K562 (cell line): ENCODE measurements around the gene SCO1. TPM values are rescaled to one million over a fixed set of nuclear protein-coding genes. Genes with fewer than 3 reads are reported as not detected.

Experiments used
- FOXP4 ChIP-seq: sonication (generic); formaldehyde crosslinking; IDR thresholded peaks from 2 replicates; pipeline ENCODE4 v1.8.0; 2022; ENCODE audit warnings: mild to moderate bottlenecking, missing genetic modification reagents, borderline replicate concordance
- RBFOX2 ChIP-seq: fragments of 200-400 bp; formaldehyde crosslinking; IDR thresholded peaks from 2 replicates; pipeline ENCODE4 v1.6.1; 2017; ENCODE audit warnings: low read depth, mild to moderate bottlenecking, low read length, moderate library complexity
- SP2 ChIP-seq: IDR thresholded peaks from 2 replicates; pipeline ENCODE4 v1.6.1; 2011; ENCODE audit warnings: mild to moderate bottlenecking, low read depth, low read length, moderate library complexity; ENCODE audit not compliant: poor library complexity, severe bottlenecking; ENCODE audit errors: extremely low read depth
- ZBTB17 ChIP-seq: fragments of 450-650 bp; formaldehyde crosslinking; IDR thresholded peaks from 2 replicates; pipeline ENCODE4 v1.4.0; 2020; ENCODE audit warnings: mild to moderate bottlenecking
- ZSCAN32 ChIP-seq: fragments of 450-650 bp; formaldehyde crosslinking; IDR thresholded peaks from 2 replicates; pipeline ENCODE4 v1.4.0; 2020; ENCODE audit warnings: mild to moderate bottlenecking, moderate library complexity
- polyA plus RNA-seq, 8 experiments: library from polyadenylated mRNA; depleted of rRNA in 4 of 8; stranded (reverse) in 5 of 8; unstranded in 3 of 8; fragments of >200 nt; fragmentation: Nextera tagmentation in 2 of 8; fragmentation: Illumina TruSeq in 1 of 8; extraction: Ambion mirVana in 2 of 8; extraction: Trizol in 1 of 8; gene quantifications; 2 replicates each; pipeline versions ENCODE4 v1.2.1 to v1.2.3, GENCODE V29; 2011 to 2014; ENCODE audit warnings: inconsistent platforms in 1 of 8, missing spikeins in 1 of 8
- total RNA-seq, 7 experiments: library from RNA; depleted of rRNA in 6 of 7; stranded (reverse); fragments of >200 nt in 6 of 7; fragmentation: Illumina TruSeq in 2 of 7; extraction: Trizol in 2 of 7; gene quantifications; 2 replicates each; pipeline versions ENCODE4 v1.2.1 to v1.2.3, GENCODE V29; 2011 to 2021; ENCODE audit warnings: low replicate concordance in 1 of 7
- TF ChIP-seq, protein P1 (sequence below), 2 experiments: fragments of 150-350 bp in 1 of 2; IDR thresholded peaks; 2 replicates each; pipeline ENCODE4 v1.6.1; 2012 to 2016; ENCODE audit warnings: low read depth in 2 of 2, low read length in 2 of 2, mild to moderate bottlenecking in 1 of 2, moderate library complexity in 1 of 2

The SCO1 gene
- total and polyA plus RNA-seq, 9 of the 15 experiments (the other 6 are each of a cell fraction or from before 2014, with no cell fraction given): 7.1 to 40.9 (median 22.1) TPM

DNA sequence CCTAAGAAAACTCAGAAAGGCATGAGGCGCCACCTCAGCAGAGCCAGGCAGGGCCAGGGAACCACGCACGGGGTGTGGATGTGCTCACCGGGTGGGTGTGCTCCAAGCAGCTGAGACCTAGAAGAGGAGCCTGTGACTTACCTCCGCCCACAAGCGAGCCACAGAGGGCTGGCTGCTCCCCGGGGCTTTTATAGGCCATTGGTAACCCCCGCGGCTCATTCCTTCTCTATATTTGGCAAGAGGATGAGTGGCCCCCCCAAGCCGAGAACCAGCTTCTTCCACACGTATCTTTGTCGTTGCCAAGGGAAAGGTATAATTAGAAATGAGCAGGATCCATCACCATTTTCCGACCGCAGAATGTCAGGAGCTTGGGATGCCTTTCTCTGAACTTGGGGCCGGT is 40.2 kb downstream of the SCO1 start, which contains the start of gene MYH3 (continued):
- TF ChIP-seq FOXP4 (CRISPR knock-in tag) (no peak), RBFOX2 (no peak), ZSCAN32 (CRISPR knock-in tag) (no peak), ZBTB17 (no peak), SP2 (no peak)
- TF ChIP-seq, protein P1, sequence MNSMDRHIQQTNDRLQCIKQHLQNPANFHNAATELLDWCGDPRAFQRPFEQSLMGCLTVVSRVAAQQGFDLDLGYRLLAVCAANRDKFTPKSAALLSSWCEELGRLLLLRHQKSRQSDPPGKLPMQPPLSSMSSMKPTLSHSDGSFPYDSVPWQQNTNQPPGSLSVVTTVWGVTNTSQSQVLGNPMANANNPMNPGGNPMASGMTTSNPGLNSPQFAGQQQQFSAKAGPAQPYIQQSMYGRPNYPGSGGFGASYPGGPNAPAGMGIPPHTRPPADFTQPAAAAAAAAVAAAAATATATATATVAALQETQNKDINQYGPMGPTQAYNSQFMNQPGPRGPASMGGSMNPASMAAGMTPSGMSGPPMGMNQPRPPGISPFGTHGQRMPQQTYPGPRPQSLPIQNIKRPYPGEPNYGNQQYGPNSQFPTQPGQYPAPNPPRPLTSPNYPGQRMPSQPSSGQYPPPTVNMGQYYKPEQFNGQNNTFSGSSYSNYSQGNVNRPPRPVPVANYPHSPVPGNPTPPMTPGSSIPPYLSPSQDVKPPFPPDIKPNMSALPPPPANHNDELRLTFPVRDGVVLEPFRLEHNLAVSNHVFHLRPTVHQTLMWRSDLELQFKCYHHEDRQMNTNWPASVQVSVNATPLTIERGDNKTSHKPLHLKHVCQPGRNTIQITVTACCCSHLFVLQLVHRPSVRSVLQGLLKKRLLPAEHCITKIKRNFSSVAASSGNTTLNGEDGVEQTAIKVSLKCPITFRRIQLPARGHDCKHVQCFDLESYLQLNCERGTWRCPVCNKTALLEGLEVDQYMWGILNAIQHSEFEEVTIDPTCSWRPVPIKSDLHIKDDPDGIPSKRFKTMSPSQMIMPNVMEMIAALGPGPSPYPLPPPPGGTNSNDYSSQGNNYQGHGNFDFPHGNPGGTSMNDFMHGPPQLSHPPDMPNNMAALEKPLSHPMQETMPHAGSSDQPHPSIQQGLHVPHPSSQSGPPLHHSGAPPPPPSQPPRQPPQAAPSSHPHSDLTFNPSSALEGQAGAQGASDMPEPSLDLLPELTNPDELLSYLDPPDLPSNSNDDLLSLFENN (IDR thresholded peaks at IDR 0.05; ENCODE audit: low read depth in 2 of 2, low read length in 2 of 2): no peak
